Measurements from ENCODE around the gene CCDC102B.
A peak's percentile ranks its signal among the peaks of the same experiment; 100 is the strongest.
"Not testable (repeated sequence)": the region's sequence is repeated elsewhere in the genome, so short reads cannot be mapped to it uniquely, and the experiment has no call there.

Gene CCDC102B

DNA sequence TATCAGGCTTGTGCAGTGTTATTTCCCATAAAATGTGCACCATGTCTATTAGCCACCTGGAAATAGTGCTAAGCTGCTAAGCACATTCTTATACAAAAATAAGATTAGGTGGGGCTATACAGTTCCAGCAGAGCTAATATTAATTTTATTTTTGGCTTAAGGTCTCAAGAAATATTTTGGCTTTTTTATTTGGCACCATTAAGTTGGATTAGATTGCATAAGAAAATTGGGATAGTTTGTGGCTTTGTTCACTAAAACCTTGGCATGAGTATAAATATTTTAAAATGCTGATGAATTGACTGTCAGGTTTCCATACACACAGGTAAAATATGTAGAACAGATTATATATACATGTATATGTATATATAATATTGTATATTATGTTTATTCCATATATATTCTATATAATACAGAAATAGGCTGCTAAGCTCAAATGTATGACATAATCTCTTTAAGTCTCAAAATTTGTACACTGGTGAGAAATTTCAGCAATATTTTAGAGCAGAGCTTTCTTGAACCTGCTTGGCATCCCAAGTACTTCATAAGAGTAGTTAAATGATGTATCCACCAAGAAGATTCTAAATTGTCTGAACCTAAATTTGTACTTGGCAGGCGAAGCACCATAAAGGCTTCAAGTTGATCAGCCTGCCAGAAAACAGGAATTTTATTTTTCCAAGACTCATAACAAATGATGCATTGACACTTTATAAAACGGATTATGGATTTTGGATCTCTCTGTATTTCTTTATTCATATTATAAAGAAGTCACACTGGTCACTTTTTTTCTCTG is 32.6 kb downstream of the CCDC102B start:
- DNase-seq = no peak

DNA sequence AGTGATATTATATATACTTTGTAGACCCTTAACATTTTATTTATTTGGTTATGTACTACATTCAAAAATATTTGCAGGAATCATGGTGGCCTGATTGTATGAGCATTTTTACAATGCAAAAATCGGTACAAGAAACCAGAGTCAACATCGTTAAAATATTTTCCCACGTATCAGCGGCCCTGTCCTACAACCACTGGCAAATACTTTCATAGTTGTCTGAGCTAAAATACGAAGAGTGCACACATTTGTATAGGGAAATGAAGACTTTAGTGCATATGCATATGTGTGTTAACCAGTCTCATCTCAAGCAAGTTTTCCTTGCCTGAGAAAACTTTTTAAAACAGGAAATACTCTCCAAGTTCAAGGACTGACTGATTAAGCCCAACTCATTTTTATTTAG is 35.9 kb downstream of the CCDC102B start:
- DNase-seq = no peak

DNA sequence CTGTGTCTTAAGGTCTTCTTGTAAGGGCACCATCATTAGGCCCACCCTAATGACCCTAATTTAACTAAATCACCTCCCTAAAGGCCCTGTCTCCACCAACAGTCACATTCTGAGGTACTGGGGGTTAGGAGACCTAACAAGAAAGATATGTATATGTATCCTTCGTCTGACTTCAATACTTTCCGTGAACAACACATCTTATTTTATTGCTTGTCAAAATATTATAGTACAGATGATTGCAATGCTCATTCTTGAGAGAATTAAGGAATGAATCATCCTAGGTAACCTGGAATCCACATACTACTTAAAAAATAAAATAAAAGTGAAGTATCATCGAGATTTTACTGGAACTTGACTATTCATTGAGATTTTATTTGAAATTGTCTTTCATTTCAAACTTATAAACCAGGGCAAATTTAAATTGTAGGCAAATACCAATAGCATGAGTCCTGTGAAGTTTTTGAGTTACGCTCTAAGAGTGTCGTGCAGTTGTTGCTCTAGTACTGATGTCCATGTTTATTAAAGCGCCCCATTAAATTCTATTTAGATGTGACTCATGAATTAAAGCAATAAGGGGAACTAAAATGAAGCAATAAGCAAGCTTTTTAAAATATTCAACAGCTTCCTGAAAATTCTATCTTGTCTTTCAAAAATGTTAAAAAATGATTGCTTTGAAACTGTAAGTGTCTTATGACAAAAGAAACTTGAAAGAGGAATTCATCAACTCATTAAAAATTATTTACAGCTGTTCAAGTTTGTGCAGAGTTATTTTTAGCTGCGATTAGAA is 40.0 kb downstream of the CCDC102B start:
- DNase-seq = peak in 2 of 4 experiments; percentile 78 to 81

- no peak for DNase-seq
Observed at GRCh38 chr18:68839701-68840100, 41.8 kb downstream of the CCDC102B start.

DNA sequence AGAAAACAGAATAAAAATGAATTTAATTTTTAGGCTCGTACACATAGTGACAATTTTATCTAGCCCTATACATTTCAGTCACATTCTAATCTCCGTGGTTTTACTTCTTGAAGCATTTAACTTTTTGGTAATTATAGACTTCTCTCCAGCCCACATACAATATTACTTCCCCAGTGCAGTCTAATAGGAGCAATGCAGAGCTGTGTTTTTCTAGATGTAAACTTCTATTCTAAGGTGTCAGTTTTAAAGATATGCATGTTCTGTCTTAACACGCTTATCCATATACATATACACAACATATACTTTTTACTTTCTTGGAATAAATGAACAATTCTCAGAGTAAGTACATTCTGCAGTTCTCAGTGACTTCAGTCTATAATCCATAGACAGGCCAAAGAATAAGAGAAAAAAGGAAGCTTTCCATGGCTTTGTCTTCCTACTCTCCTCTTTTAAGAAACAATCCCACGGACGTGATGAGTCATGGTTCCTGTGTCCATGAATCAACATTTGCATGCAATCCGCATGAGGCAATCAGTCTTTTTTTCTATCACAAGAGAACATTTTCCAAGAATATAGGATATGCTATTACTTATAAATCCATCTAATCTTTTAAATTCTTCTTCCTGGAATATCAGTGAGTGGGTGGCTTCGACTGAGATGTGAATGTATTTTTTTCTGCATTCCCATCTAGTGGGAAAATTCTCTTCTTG is 42.8 kb downstream of the CCDC102B start:
- peak; percentile 81 to 95 (median 89) for DNase-seq

DNA sequence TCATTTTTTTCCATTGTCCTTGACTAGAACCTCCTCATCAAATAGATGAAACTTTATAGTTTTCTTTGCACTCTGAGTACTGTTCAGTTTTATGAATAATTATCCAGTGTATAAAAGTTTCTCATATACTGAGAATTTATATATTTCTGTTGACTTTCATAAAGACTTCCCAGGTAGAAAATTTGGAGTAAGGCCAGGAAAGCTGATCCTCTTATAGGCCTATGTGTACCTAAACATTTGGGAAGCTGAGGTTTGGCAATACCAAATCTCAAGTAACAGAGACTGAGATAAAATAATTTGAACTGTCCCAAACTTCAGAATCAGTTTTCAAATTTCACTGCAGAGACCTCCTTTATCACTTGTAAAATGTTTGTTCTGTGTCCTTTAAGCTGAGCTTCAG is 43.4 kb downstream of the CCDC102B start:
- no peak for DNase-seq

DNA sequence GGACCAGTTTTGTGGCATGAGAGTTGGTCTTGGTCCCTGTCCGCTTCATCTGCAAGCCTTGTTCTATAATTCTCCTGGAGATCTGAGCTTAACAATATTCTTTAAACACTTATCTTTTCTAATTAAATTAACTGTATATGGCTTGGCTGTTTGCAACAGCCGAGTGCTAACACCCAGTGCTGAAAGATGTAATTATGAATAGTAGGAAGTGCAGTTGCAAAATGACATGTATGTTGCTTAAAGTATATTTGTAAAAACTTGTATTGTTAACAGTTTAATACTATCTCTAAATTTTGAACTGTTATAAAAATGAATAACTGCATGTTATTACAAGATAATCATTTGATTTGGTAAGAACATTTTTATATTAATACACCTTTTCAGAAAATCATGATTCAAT is 45.1 kb downstream of the CCDC102B start:
- DNase-seq = peak in 2 of 4 experiments; percentile 25 to 51

- DNase-seq = peak in 1 of 4 experiments; percentile 28
Observed at GRCh38 chr18:68843473-68844089, 45.7 kb downstream of the CCDC102B start.

- DNase-seq = peak in 3 of 4 experiments; percentile 36 to 58 (median 41)
Observed at GRCh38 chr18:68847219-68847837, 49.4 kb downstream of the CCDC102B start.

DNA sequence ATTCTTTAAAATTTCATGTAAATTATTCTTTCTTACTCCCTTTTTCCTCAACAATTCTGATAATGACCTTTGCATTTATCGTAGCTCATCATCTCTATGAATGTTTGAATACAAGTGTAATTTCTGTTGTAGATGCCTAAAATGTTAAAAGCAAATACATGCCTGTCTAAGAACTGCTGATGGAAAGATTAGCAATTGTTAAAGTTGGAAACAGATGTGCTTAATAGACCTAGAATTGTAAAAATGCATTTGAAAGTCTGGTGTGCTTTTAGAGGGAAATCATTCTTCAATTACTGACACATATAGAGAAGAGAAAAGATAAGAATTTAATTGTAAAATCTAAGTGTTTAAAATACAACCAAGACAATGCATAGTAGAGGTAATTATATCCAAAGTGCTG is 50.4 kb downstream of the CCDC102B start:
- DNase-seq = no peak

GRCh38 chr18:68854786-68855391 is 57.0 kb downstream of the CCDC102B start:
- DNase-seq = no peak

DNA sequence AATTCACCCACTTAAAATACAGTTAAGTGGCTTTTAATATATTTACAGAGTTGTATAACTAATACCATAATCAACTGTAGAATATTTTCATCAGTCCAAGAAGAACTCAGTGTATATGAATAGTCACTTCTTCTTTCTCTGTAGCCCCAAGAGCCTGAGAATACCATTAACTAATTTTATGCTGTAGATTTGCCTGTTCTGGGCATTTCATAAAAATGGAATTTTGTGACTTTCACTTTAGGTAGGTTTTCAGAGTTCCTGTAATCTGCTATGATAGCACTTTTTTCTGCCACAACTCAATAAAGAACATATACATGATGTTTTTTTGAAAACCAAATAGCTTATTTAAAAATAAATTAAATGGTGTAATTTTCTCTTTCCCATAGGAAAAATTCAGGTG is 57.6 kb downstream of the CCDC102B start:
- no peak for DNase-seq

- no peak for DNase-seq
Observed at GRCh38 chr18:68861365-68861764, 63.5 kb downstream of the CCDC102B start.

DNA sequence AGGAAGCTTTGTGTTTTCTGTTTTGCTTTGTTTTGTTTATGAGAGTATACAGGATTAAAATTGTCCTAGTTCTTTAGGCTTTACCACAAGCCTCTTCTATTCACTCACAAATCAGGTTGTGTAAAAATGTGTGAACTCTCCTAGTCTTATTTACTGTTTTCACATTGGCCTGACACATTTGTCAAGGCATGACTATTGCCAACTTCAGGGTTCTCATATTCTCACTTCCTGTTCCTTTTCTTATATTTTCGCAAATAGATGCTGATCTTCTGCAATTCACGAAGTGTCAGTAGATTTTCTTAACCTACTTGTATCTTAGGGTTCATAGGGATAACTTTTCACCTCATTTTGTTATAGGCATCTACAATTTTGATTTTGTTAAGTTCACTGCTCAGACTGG is 67.1 kb downstream of the CCDC102B start:
- peak; percentile 5 to 67 (median 42) for DNase-seq

- DNase-seq = no peak
Observed at GRCh38 chr18:68865503-68865902, 67.6 kb downstream of the CCDC102B start.

- no peak for DNase-seq
Observed at GRCh38 chr18:68873003-68873402, 75.1 kb downstream of the CCDC102B start.

DNA sequence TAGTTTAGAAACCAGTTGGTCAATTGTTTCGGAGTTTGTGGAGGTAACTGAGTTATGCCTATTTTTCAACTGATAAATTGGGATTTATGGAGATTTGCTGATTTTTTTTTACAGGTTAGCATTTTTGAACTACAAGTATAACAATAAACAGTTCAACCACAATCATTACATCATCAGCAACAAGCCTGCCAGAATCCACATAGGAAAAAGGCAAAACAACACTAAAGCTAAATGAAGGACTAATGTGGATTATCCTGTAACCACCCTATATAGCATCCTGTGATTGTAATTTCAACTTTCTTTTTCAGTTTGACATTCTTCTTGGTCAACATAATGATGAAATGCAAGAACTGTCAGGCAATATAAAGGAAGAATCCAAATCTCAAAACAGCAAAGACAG is 76.5 kb downstream of the CCDC102B start:
- no peak for DNase-seq

DNA sequence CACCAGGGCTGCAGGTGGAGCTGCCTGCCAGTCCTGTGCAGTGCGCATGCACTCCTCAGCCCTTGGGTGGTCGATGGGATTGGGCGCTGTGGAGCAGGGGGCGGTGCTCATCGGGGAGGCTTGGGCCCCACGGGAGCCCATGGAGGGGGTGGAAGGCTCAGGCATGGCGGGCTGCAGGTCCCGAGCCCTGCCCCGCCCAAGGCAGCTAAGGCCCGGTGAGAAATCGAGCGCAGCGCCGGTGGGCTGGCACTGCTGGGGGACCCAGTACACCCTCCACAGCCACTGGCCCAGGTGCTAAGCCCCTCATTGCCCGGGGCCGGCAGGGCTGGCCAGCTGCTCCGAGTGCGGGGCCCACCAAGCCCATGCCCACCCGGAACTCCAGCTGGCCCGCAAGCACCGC is 82.1 kb downstream of the CCDC102B start:
- DNase-seq = not testable (repeated sequence)

GRCh38 chr18:68887410-68887809 is 89.5 kb downstream of the CCDC102B start:
- no peak for DNase-seq

- DNase-seq = no peak
Observed at GRCh38 chr18:68893354-68893753, 95.5 kb downstream of the CCDC102B start.

DNA sequence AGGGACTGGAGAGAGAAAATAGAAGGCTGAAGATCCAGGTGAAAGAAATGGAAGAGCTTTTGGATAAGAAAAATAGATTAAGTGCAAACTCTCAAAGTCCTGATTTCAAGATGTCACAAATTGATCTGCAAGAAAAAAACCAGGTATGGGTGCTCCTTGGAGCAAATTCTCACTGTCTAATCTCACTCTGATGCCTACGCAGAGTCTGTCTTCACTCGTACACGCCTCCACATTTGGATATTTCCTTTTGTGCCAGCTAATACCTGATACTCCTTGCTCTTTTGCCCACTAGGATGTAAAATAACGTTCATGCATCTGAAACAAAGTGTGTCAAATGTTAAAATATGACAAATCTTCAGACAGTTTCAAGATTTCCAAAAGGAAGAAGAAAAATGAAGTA is 99.4 kb downstream of the CCDC102B start:
- DNase-seq = no peak

DNA sequence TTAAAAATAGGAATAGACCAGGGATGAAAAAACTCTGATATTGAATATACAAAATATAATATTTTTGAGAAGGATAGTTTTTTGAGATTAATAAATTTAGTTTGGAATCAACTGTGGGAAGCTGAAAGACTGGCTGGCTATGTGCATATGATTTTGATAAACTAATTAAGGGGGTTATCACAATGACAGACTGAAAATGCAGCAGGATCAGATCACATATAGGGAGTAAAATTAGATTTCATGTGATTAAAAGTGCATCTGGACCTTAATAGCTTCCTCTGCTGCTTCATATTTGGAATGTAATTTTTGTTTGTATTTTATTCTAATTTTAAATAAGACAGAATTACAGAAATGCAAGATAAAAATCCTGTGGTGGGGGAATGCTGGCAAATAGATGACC is 111.7 kb downstream of the CCDC102B start:
- no peak for DNase-seq
